GM23248 (cell line): ENCODE results near the gene CCDC167. TPM values are rescaled to one million over a fixed set of nuclear protein-coding genes. Genes with fewer than 3 reads are reported as not detected.

Experiments
- DNase-seq: peaks from one replicate; pipeline ENCODE4 v3.0.0-alpha.2; 2015
- H2AFZ ChIP-seq: fragments of 200-600 bp; sonication (generic); 2 replicates; pipeline ENCODE4 v1.6.1; 2016; ENCODE audit warnings: antibody characterized with exemption
- H3F3A ChIP-seq: fragments of 200-600 bp; sonication (generic); 2 replicates; pipeline ENCODE4 v1.6.1; 2016; ENCODE audit warnings: mild to moderate bottlenecking, antibody characterized with exemption, mixed run types; ENCODE audit not compliant: insufficient read depth
- H3K27ac ChIP-seq: fragments of 200-600 bp; sonication (generic); 2 replicates; pipeline ENCODE4 v1.5.1; 2016; ENCODE audit warnings: mild to moderate bottlenecking
- H3K27me3 ChIP-seq: fragments of 200-600 bp; sonication (generic); replicated peaks from 2 replicates; pipeline ENCODE4 v1.6.1; 2016; ENCODE audit warnings: mild to moderate bottlenecking; ENCODE audit not compliant: insufficient read depth
- H3K36me3 ChIP-seq: fragments of 200-600 bp; sonication (generic); 2 replicates; pipeline ENCODE4 v1.6.1; 2016; ENCODE audit warnings: low read depth, mild to moderate bottlenecking
- H3K4me1 ChIP-seq: fragments of 200-600 bp; sonication (generic); 2 replicates; pipeline ENCODE4 v1.6.1; 2016; ENCODE audit warnings: mild to moderate bottlenecking; ENCODE audit not compliant: insufficient read depth
- H3K4me2 ChIP-seq: fragments of 200-600 bp; sonication (generic); one replicate; pipeline ENCODE4 v1.6.1; 2016; ENCODE audit warnings: mild to moderate bottlenecking; ENCODE audit not compliant: unreplicated experiment
- H3K4me3 ChIP-seq: fragments of 200-600 bp; sonication (generic); 2 replicates; pipeline ENCODE4 v1.5.1; 2016; ENCODE audit warnings: mild to moderate bottlenecking
- H3K79me2 ChIP-seq: fragments of 200-600 bp; sonication (generic); 2 replicates; pipeline ENCODE4 v1.6.1; 2016; ENCODE audit warnings: mild to moderate bottlenecking; ENCODE audit not compliant: insufficient read depth
- H3K9ac ChIP-seq: fragments of 200-600 bp; sonication (generic); 2 replicates; pipeline ENCODE4 v1.6.1; 2016; ENCODE audit warnings: mild to moderate bottlenecking
- H3K9me2 ChIP-seq: fragments of 200-600 bp; sonication (generic); 2 replicates; pipeline ENCODE4 v1.6.1; 2016; ENCODE audit warnings: mixed run types, mild to moderate bottlenecking, moderate library complexity; ENCODE audit not compliant: insufficient read depth
- H3K9me3 ChIP-seq: fragments of 200-600 bp; sonication (generic); one replicate; pipeline ENCODE4 v1.6.1; 2017; ENCODE audit warnings: low read depth
- H4K20me1 ChIP-seq: fragments of 200-600 bp; sonication (generic); 2 replicates; pipeline ENCODE4 v1.6.0; 2016; ENCODE audit not compliant: insufficient read depth
- EZH2 ChIP-seq: fragments of 200-600 bp; sonication (generic); IDR thresholded peaks from 2 replicates; pipeline ENCODE4 v1.6.1; 2018; ENCODE audit warnings: antibody characterized with exemption, mild to moderate bottlenecking; ENCODE audit not compliant: insufficient read depth, poor library complexity, severe bottlenecking
- EZH2phosphoT487 ChIP-seq: fragments of 200-600 bp; sonication (generic); IDR thresholded peaks from 2 replicates; pipeline ENCODE4 v1.6.1; 2018; ENCODE audit warnings: antibody characterized with exemption, moderate library complexity, mild to moderate bottlenecking, low read depth; ENCODE audit not compliant: insufficient read depth
- whole genome bisulfite sequencing, 2 experiments: methylation state at CpG; one replicate each; pipeline ENCODE4 v1.1.6; 2015 to 2017; ENCODE audit warnings: low lambda C conversion rate in 2 of 2, low coverage in 1 of 2; ENCODE audit errors: missing lambda C conversion rate in 2 of 2; 5-methylcytosine and 5-hydroxymethylcytosine counted together
- in situ Hi-C: fragments of 300-500 bp; cut with MboI; formaldehyde crosslinking; loops from 2 replicates; pipeline ENCODE4 v1.15.0; 2020
- polyA plus RNA-seq: library from polyadenylated mRNA; unstranded; fragments of >200 nt; fragmentation: Nextera tagmentation; extraction: Ambion mirVana; gene quantifications from 2 replicates; pipeline ENCODE4 v1.2.1, GENCODE V29; 2016
- total RNA-seq: library from RNA; depleted of rRNA; stranded (reverse); fragments of >200 nt; shearing (Covaris generic); gene quantifications from 2 replicates; pipeline ENCODE4 v1.2.3, GENCODE V29; 2014; rRNA removed

Gene CCDC167
- total and polyA plus RNA-seq, 2 experiments from 2014 or later: 35.8 to 51.0 TPM

GRCh38 chr6:37435373-37435772, 64.3 kb downstream of the CCDC167 start:
- DNase-seq: no peak
- Histone ChIP-seq H3K27me3 (no peaks in the 10 kb centered on the region), H3F3A (no peaks in the 10 kb centered on the region), H3K79me2 (peaks cover 71% of the 10 kb centered on the region), H3K9ac (no peak overlapping the region), H3K4me1 (0 out of 2 replicates have a peak, but pooled peaks cover 11% of the 10 kb centered on the region), H3K9me2 (no peaks in the 10 kb centered on the region), H2AFZ (no peak overlapping the region), H3K4me3 (no peak overlapping the region), H3K27ac (no peak overlapping the region), H4K20me1 (no peaks in the 10 kb centered on the region), H3K36me3 (0 out of 2 replicates have a peak, but pooled peaks cover 20% of the 10 kb centered on the region), H3K9me3 (no peaks in the 10 kb centered on the region), H3K4me2 (no peak overlapping the region)
- TF ChIP-seq EZH2phosphoT487 (no peak), EZH2 (no peak)
- in situ Hi-C loops: no loop called here
- 72% methylated on average over 4 of the region's 4 CpGs for WGBS, 2 experiments

DNA sequence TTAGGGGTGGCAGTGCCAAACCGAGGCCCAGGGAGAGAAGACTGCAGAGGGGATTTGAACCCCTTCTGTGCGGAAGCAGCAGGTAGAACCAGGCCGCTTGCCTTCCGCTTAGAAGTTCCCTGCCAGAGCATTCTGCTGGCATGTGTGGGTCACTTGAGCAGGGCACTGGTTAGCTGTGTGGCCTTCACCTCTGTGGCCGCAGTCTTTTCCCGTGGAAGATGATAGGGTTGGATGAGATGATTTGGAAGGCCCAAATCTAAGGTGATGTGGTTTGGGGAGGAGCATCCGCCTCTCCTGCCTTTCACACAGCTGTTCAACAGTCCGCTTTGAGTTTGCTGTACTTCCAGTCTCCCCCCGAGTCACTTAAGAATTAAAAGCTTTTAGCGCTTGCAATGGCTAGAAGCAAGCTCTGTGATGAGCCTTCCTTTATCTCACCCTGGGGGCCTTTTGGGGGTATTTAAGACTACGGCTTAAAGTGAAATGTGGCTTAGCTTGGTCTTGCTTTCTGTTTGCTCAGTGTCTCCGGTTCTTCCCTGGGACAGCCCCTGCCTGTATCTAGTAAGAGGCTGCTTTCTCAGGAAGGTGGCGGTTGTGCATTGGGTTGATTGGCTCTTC, 65.9 kb downstream of the CCDC167 start:
- Histone ChIP-seq H3F3A (no peaks in the 10 kb centered on the region), H2AFZ (peak overlapping the region; percentile 100), H3K9me2 (no peaks in the 10 kb centered on the region), H3K4me1 (0 out of 2 replicates have a peak, but pooled peaks cover 11% of the 10 kb centered on the region), H3K9me3 (no peaks in the 10 kb centered on the region), H3K27me3 (no peaks in the 10 kb centered on the region), H3K79me2 (peaks cover 55% of the 10 kb centered on the region), H3K4me3 (peak overlapping the region; percentile 96), H3K4me2 (peak overlapping the region; percentile 95), H3K27ac (peak overlapping the region; percentile 81), H3K36me3 (0 out of 2 replicates have a peak, but pooled peaks cover 12% of the 10 kb centered on the region), H4K20me1 (no peaks in the 10 kb centered on the region), H3K9ac (peak overlapping the region; percentile 97)
- DNase-seq: peak; percentile 58
- in situ Hi-C loops: no loop called here
- WGBS, 2 experiments: 4 to 5% methylated on average over 13 of the region's 13 CpGs
- TF ChIP-seq EZH2phosphoT487 (no peak), EZH2 (no peak)

Other genes starting within 250 kb of the CCDC167 start
- 5.0 and 12.1 TPM in 2 replicates for gene TBC1D22B, start 242.1 kb downstream of the CCDC167 start, total RNA-seq
- 7.4 and 8.3 TPM in 2 replicates for gene TBC1D22B, start 242.1 kb downstream of the CCDC167 start, polyA plus RNA-seq
- 1.2 and 4.6 TPM in 2 replicates for gene TMEM217, start 241.7 kb downstream of the CCDC167 start, total RNA-seq
- 4.4 and 6.5 TPM in 2 replicates for gene TMEM217, start 241.7 kb downstream of the CCDC167 start, polyA plus RNA-seq
- gene RNF8, start 145.9 kb downstream of the CCDC167 start, total RNA-seq: 21.6 and 34.2 TPM in 2 replicates
- 19.3 and 19.7 TPM in 2 replicates for gene RNF8, start 145.9 kb downstream of the CCDC167 start, polyA plus RNA-seq
- gene CMTR1, start 66.7 kb downstream of the CCDC167 start, total RNA-seq: 37.7 and 46.3 TPM in 2 replicates
- gene CMTR1, start 66.7 kb downstream of the CCDC167 start, polyA plus RNA-seq: 15.2 and 16.1 TPM in 2 replicates
- gene MDGA1, start 198.0 kb upstream of the CCDC167 start, total RNA-seq: 7.2 and 7.6 TPM in 2 replicates
- 1.3 and 1.9 TPM in 2 replicates for gene MDGA1, start 198.0 kb upstream of the CCDC167 start, polyA plus RNA-seq